B cell (primary cell): Measurements from ENCODE around the gene FLNB. TPM values are rescaled to one million over a fixed set of nuclear protein-coding genes. Genes with fewer than 3 reads are reported as not detected.

ENCODE experiments used
- ATAC-seq: fragments of 200-7000 bp; cut with Tn5 transposase; one replicate; pipeline ENCODE4 v1.10.0; 2021; ENCODE audit warnings: low read depth, mild to moderate bottlenecking, moderate number of reproducible peaks, moderate library complexity
- CTCF ChIA-PET: fragments of 350-600 bp; sonication (Branson Sonifier 250); formaldehyde crosslinking; loops from one replicate; lab custom pipeline; 2021; ENCODE audit warnings: antibody characterized with exemption, inconsistent platforms; lab: Charles Lee
- POLR2A ChIA-PET: fragments of 350-600 bp; sonication (Branson Sonifier 250); formaldehyde crosslinking; loops from one replicate; lab custom pipeline; 2021; ENCODE audit warnings: antibody characterized with exemption; lab: Charles Lee
- DNase-seq: peaks from one replicate; pipeline ENCODE4 v3.0.0; 2013
- H2AFZ ChIP-seq: 2 replicates; pipeline ENCODE4 v1.6.1; 2012; ENCODE audit warnings: mild to moderate bottlenecking, low read depth, low read length; ENCODE audit not compliant: insufficient read depth, poor library complexity, severe bottlenecking
- H3K27ac ChIP-seq, 2 donors: 1 replicate in 1 of 2; 2 replicates in 1 of 2; pipeline ENCODE4 v1.5.1; 2012 to 2013; ENCODE audit warnings: low read length in 2 of 2, mild to moderate bottlenecking in 2 of 2, moderate library complexity in 1 of 2
- H3K27me3 ChIP-seq, 4 experiments: fragments of 200-600 bp in 1 of 4; sonication (generic) in 1 of 4; replicated peaks in 1 of 4; 1 replicate in 2 of 4; 2 replicates in 2 of 4; pipeline versions ENCODE4 v1.6.1 to v1.7.0; 2013 to 2016; ENCODE audit warnings: low read length in 3 of 4, mild to moderate bottlenecking in 2 of 4, mixed read lengths in 1 of 4, moderate library complexity in 1 of 4; ENCODE audit not compliant: insufficient read depth in 4 of 4, control insufficient read depth in 3 of 4; ENCODE audit errors: control extremely low read depth in 1 of 4
- H3K36me3 ChIP-seq, 2 experiments: replicated peaks in 1 of 2; 1 replicate in 1 of 2; 2 replicates in 1 of 2; pipeline versions ENCODE4 v1.6.1 to v1.7.1; 2013; ENCODE audit warnings: low read length in 1 of 2; ENCODE audit not compliant: insufficient read depth in 2 of 2, control insufficient read depth in 1 of 2; ENCODE audit errors: control extremely low read depth in 1 of 2, extremely low read depth in 1 of 2
- H3K4me1 ChIP-seq, 2 donors: fragments of 200-600 bp in 1 of 2; sonication (generic) in 1 of 2; 1 replicate in 1 of 2; 2 replicates in 1 of 2; pipeline versions ENCODE4 v1.5.1 to v1.6.1; 2013 to 2017; ENCODE audit warnings: low read length in 2 of 2; ENCODE audit not compliant: control insufficient read depth in 2 of 2, insufficient read depth in 2 of 2
- H3K4me2 ChIP-seq: replicated peaks from 2 replicates; pipeline ENCODE3; 2012; ENCODE audit warnings: mild to moderate bottlenecking, low read depth, low read length; ENCODE audit not compliant: poor library complexity, severe bottlenecking
- H3K4me3 ChIP-seq, 5 experiments: fragments of 200-600 bp in 1 of 5; sonication (generic) in 1 of 5; 1 replicate in 3 of 5; 2 replicates in 2 of 5; pipeline versions ENCODE4 v1.5.1 to v1.7.0; 2011 to 2016; ENCODE audit warnings: low read length in 4 of 5, mild to moderate bottlenecking in 4 of 5, low read depth in 2 of 5, control low read depth in 1 of 5, moderate library complexity in 1 of 5; ENCODE audit not compliant: insufficient read depth in 1 of 5; ENCODE audit errors: control extremely low read depth in 1 of 5, extremely low read depth in 1 of 5
- H3K79me2 ChIP-seq: fragments of 200-600 bp; sonication (generic); one replicate; pipeline ENCODE4 v1.6.0; 2016; ENCODE audit warnings: low read length; ENCODE audit not compliant: control insufficient read depth, insufficient read depth
- H3K9ac ChIP-seq: fragments of 200-600 bp; sonication (generic); 2 replicates; pipeline ENCODE4 v1.6.1; 2017; ENCODE audit warnings: mild to moderate bottlenecking, low read length, moderate library complexity
- H3K9me3 ChIP-seq, 3 donors: one replicate each; pipeline versions ENCODE4 v1.6.1 to v1.7.1; 2013; ENCODE audit warnings: low read length in 2 of 3; ENCODE audit not compliant: control insufficient read depth in 2 of 3, insufficient read depth in 1 of 3; ENCODE audit errors: control extremely low read depth in 1 of 3
- H4K20me1 ChIP-seq: 2 replicates; pipeline ENCODE4 v1.6.0; 2012; ENCODE audit warnings: mild to moderate bottlenecking, low read length; ENCODE audit not compliant: insufficient read depth, control insufficient read depth, poor library complexity, severe bottlenecking
- H3K27ac Mint-ChIP-seq: one replicate; pipeline ENCODE4 v1.8.0; 2021; ENCODE audit warnings: mixed read lengths
- H3K27me3 Mint-ChIP-seq: one replicate; pipeline ENCODE4 v1.8.0; 2021; ENCODE audit warnings: mixed read lengths
- H3K4me1 Mint-ChIP-seq: one replicate; pipeline ENCODE4 v1.8.0; 2021; ENCODE audit warnings: mixed read lengths
- H3K4me3 Mint-ChIP-seq: one replicate; pipeline ENCODE4 v1.8.0; 2021; ENCODE audit warnings: mixed read lengths
- H3K9me3 Mint-ChIP-seq: one replicate; pipeline ENCODE4 v1.8.0; 2022; ENCODE audit warnings: mixed read lengths; ENCODE audit not compliant: insufficient read depth
- EZH2 ChIP-seq: IDR thresholded peaks from 2 replicates; pipeline ENCODE4 v1.6.1; 2012; ENCODE audit warnings: borderline replicate concordance, low read depth, mild to moderate bottlenecking, moderate library complexity, low read length; ENCODE audit not compliant: insufficient read depth, poor library complexity, severe bottlenecking
- WGBS: methylation state at CpG from one replicate; pipeline ENCODE4 v1.1.5; 2013; ENCODE audit warnings: missing lambda C conversion rate; ENCODE audit not compliant: insufficient coverage; 5-methylcytosine and 5-hydroxymethylcytosine counted together
- intact Hi-C: fragments of 100-400 bp; cut with micrococcal nuclease; formaldehyde crosslinking; loops from one replicate; pipeline ENCODE4 v1.10.0; 2022
- polyA plus RNA-seq: library from polyadenylated mRNA; depleted of rRNA; stranded (reverse); fragments of >200 nt; gene quantifications from 2 replicates; pipeline ENCODE4 v1.2.3, GENCODE V29; 2012
- total RNA-seq, 2 donors: library from RNA; stranded (reverse); fragments of 120-200 nt in 1 of 2; gene quantifications; 1 replicate in 1 of 2; 2 replicates in 1 of 2; pipeline versions ENCODE4 v1.2.3 to v1.2.4, GENCODE V29; 2013 to 2022
- TF ChIP-seq, protein P1 (sequence below): fragments of 200-600 bp; IDR thresholded peaks from one replicate; pipeline ENCODE4 v1.8.0; 2022; ENCODE audit warnings: antibody characterized with exemption, mild to moderate bottlenecking

The FLNB gene
- total and polyA plus RNA-seq, 2 donors (not counting 1 experiment from before 2014, with no cell fraction given): 25.5 to 28.3 TPM

DNA sequence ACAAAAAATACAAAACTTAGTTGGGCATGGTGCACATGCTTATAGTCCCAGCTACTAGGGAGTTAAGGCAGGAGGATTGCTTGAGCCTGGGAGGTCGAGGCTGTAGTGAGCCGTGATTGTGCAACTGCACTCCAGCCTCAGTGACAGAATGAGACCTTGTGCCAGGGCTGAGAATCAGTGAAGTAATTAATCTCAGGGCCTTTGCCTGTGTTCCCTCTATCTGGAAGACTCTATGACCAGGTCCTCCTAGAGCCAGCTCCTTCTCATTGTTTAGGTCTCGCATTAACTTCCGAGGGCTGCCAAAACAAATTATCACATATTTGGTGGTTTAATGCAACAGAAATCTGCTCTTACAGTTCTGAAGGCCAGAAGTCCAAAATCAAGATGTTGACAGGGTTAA, 41.4 kb upstream of the FLNB start:
- ChIA-PET POLR2A (no interaction called here), CTCF (no interaction called here)
- Histone ChIP-seq H4K20me1 (no peaks in the 10 kb centered on the region), H3K4me3 (no peak overlapping the region), H3K4me2 (no peak overlapping the region), H3K9ac (no peak overlapping the region), H3K9me3 (no peaks in the 10 kb centered on the region), H3K27ac (no peak overlapping the region), H3K27me3 (no peaks in the 10 kb centered on the region), H3K4me1 (no peaks in the 10 kb centered on the region), H3K36me3 (no peaks in the 10 kb centered on the region), H2AFZ (no peak overlapping the region), H3K79me2 (no peaks in the 10 kb centered on the region)
- Mint-ChIP-seq H3K27ac (no peak overlapping the region), H3K27me3 (no peaks in the 10 kb centered on the region), H3K4me3 (no peak overlapping the region), H3K4me1 (no peaks in the 10 kb centered on the region), H3K9me3 (no peaks in the 10 kb centered on the region)
- DNase-seq (no peak), ATAC-seq (no peak)
- no peak for TF ChIP-seq EZH2
- TF ChIP-seq, protein P1, sequence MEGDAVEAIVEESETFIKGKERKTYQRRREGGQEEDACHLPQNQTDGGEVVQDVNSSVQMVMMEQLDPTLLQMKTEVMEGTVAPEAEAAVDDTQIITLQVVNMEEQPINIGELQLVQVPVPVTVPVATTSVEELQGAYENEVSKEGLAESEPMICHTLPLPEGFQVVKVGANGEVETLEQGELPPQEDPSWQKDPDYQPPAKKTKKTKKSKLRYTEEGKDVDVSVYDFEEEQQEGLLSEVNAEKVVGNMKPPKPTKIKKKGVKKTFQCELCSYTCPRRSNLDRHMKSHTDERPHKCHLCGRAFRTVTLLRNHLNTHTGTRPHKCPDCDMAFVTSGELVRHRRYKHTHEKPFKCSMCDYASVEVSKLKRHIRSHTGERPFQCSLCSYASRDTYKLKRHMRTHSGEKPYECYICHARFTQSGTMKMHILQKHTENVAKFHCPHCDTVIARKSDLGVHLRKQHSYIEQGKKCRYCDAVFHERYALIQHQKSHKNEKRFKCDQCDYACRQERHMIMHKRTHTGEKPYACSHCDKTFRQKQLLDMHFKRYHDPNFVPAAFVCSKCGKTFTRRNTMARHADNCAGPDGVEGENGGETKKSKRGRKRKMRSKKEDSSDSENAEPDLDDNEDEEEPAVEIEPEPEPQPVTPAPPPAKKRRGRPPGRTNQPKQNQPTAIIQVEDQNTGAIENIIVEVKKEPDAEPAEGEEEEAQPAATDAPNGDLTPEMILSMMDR: no peak
- intact Hi-C loops: no loop called here
- 97% methylated on average over 2 of the region's 4 CpGs for WGBS

DNA sequence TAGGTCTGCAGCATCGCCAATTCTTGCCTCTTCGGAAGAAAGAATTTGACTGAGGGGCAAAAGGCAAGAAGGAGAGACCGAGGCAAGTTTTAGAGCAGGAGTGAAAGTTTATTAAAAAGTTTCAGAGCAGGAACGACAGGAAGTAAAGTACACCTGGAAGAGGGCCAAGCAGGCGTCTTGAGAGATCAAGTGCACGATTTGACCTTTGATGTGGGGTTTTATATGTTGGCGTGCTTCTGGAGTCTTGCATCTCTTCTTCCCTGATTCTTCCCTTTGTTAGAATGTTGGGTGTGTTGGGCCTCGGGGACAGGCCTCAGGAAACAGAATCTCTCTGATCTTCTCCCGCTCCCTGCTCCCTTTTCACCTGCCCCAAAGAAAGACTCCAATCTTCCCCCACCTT, 40.6 kb upstream of the FLNB start:
- no peak overlapping the region for H3K9ac ChIP-seq
- no peak overlapping the region for H3K4me2 ChIP-seq
- H3K9me3 ChIP-seq: no peaks in the 10 kb centered on the region
- H3K36me3 ChIP-seq: no peaks in the 10 kb centered on the region
- H3K4me3 ChIP-seq: no peak overlapping the region
- H3K4me1 Mint-ChIP-seq: no peaks in the 10 kb centered on the region
- ATAC-seq: no peak
- ChIA-PET POLR2A (no interaction called here), CTCF (no interaction called here)
- no peak overlapping the region for H3K27ac Mint-ChIP-seq
- no peak overlapping the region for H3K4me3 Mint-ChIP-seq
- H3K27ac ChIP-seq: no peak overlapping the region
- no peak for DNase-seq
- no peaks in the 10 kb centered on the region for H3K27me3 Mint-ChIP-seq
- H2AFZ ChIP-seq: no peak overlapping the region
- intact Hi-C loops: no loop called here
- H3K27me3 ChIP-seq: no peaks in the 10 kb centered on the region
- H3K4me1 ChIP-seq: no peaks in the 10 kb centered on the region
- no peaks in the 10 kb centered on the region for H3K79me2 ChIP-seq
- TF ChIP-seq, protein P1: no peak
- no peak for TF ChIP-seq EZH2
- WGBS: 55% methylated on average over 8 of the region's 9 CpGs
- no peaks in the 10 kb centered on the region for H3K9me3 Mint-ChIP-seq
- no peaks in the 10 kb centered on the region for H4K20me1 ChIP-seq
